Rectal smooth muscle tissue (tissue), 1 donor: ENCODE data around the gene C10orf62.
"Not testable (repeated sequence)": the region's sequence is repeated elsewhere in the genome, so short reads cannot be mapped to it uniquely, and the experiment has no call there.

ENCODE experiments used
- H3K27ac ChIP-seq: one replicate; pipeline ENCODE4 v1.7.0; 2013; ENCODE audit warnings: low read depth, low read length, inconsistent platforms
- H3K27me3 ChIP-seq: one replicate; pipeline ENCODE4 v1.7.0; 2013; ENCODE audit warnings: low read length; ENCODE audit not compliant: control insufficient read depth, insufficient read depth
- H3K36me3 ChIP-seq: one replicate; pipeline ENCODE4 v1.7.0; 2013; ENCODE audit warnings: low read length; ENCODE audit not compliant: control insufficient read depth, insufficient read depth
- H3K4me1 ChIP-seq: one replicate; pipeline ENCODE4 v1.7.0; 2013; ENCODE audit warnings: low read length; ENCODE audit not compliant: control insufficient read depth, insufficient read depth
- H3K4me3 ChIP-seq: one replicate; pipeline ENCODE4 v1.7.0; 2013; ENCODE audit warnings: low read length
- H3K9ac ChIP-seq: one replicate; pipeline ENCODE4 v1.7.0; 2013; ENCODE audit warnings: low read length

The C10orf62 gene

DNA sequence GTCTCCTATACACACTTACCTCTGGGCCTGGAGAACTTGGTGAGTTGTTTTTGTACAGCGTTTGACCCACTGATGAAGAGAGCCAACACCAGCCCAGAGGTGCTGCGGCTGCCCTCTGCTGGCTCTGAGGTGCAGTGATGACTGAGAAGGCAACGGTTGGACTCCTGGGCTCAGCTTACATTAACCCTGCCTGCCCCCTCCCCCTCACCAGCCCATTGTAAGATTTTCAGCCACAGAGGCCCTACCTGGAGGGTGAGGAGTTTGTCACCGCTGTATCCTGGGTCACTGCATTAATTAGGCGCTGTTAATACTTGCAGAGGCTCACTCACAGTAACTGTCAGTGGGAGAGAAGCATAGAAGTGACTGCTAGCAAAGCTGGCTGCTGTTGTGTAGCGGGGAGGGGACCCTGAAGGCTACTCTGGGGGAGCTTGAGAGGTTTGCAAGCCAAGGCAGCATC is 35.9 kb upstream of the C10orf62 start:
- no peak overlapping the region for H3K27ac ChIP-seq
- no peaks in the 10 kb centered on the region for H3K4me1 ChIP-seq
- no peak overlapping the region for H3K4me3 ChIP-seq
- no peak overlapping the region for H3K9ac ChIP-seq
- H3K36me3 ChIP-seq, result no peaks in the 10 kb centered on the region
- no peaks in the 10 kb centered on the region for H3K27me3 ChIP-seq

GRCh38 chr10:97554336-97554735 is 35.2 kb upstream of the C10orf62 start:
- H3K27ac ChIP-seq, H3K27me3 ChIP-seq, H3K9ac ChIP-seq, H3K4me3 ChIP-seq, H3K4me1 ChIP-seq, H3K36me3 ChIP-seq: not testable (repeated sequence)

GRCh38 chr10:97555541-97555940 is 34.0 kb upstream of the C10orf62 start:
- H3K36me3 ChIP-seq, H3K9ac ChIP-seq, H3K27ac ChIP-seq, H3K4me3 ChIP-seq, H3K27me3 ChIP-seq, H3K4me1 ChIP-seq: not testable (repeated sequence)

- not testable (repeated sequence) for H3K27ac ChIP-seq, H3K4me1 ChIP-seq, H3K9ac ChIP-seq, H3K4me3 ChIP-seq, H3K27me3 ChIP-seq, H3K36me3 ChIP-seq
These were observed 28.7 kb upstream of the C10orf62 start for GRCh38 chr10:97560731-97561381.

- H3K36me3 ChIP-seq, H3K4me3 ChIP-seq, H3K4me1 ChIP-seq, H3K27ac ChIP-seq, H3K27me3 ChIP-seq, H3K9ac ChIP-seq: not testable (repeated sequence)
These were observed 28.0 kb upstream of the C10orf62 start for GRCh38 chr10:97561386-97562077.

DNA sequence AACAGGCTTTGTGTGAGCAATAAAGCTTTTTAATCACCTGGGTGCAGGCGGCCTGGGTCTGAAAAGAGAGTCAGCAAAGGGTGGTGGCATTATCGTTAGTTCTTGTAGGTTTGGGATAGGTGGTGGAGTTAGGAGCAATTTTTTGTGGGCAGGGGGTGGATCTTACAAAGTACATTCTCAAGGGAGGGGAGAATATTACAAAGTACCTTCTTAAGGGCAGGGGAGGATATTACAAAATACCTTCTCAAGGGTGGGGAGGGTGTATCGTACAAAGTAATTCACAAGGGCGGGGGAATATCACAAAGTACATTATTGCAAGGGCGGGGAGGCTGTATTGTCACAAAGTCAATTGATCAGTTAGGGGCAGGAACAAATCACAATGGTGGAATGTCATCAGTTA is 27.2 kb upstream of the C10orf62 start:
- H3K4me1 ChIP-seq, H3K27me3 ChIP-seq, H3K36me3 ChIP-seq, H3K27ac ChIP-seq, H3K4me3 ChIP-seq, H3K9ac ChIP-seq: not testable (repeated sequence)

- Histone ChIP-seq H3K36me3 (no peaks in the 10 kb centered on the region), H3K27me3 (no peaks in the 10 kb centered on the region), H3K27ac (no peak overlapping the region), H3K9ac (no peak overlapping the region), H3K4me3 (no peak overlapping the region), H3K4me1 (no peaks in the 10 kb centered on the region)
These were observed 26.2 kb upstream of the C10orf62 start for GRCh38 chr10:97563337-97563736.

GRCh38 chr10:97564776-97565175 is 24.7 kb upstream of the C10orf62 start:
- Histone ChIP-seq H3K36me3 (no peaks in the 10 kb centered on the region), H3K27ac (no peak overlapping the region), H3K27me3 (no peaks in the 10 kb centered on the region), H3K4me3 (no peak overlapping the region), H3K9ac (no peak overlapping the region), H3K4me1 (no peaks in the 10 kb centered on the region)

DNA sequence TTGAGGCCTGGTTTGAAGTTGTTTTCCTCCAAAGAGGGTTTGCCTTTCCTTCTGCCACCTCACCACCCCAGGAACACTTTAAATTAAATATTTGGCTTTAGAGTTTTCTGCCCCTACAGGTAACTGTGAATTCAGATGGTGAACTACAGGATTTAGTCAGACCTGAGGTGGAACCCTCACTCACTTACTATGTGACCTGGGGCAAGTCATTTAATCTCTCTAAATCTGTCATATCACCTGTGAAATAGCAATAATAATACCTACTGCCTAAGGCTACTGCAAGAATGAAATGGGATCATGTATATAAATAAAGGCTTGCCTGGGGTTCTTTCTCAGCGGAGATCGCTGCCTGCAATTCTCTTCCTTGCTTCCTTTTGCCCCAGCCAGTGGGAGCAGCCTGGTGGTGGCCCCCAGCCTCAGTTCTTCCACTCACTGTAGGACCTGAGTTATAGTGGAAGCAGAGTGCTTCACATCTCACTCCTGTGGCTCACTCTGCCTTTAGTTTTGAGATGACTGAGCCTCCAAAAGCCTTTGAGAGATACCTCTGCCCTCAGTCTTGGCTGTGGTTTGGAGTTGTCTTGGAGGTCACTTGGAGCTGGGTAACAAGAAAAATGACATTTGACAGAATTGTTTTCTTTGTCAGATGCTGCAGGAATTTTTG is 23.1 kb upstream of the C10orf62 start:
- Histone ChIP-seq H3K9ac (no peak overlapping the region), H3K4me1 (no peaks in the 10 kb centered on the region), H3K27ac (no peak overlapping the region), H3K4me3 (no peak overlapping the region), H3K36me3 (no peaks in the 10 kb centered on the region), H3K27me3 (no peaks in the 10 kb centered on the region)

- Histone ChIP-seq H3K27ac (no peak overlapping the region), H3K9ac (no peak overlapping the region), H3K4me1 (no peaks in the 10 kb centered on the region), H3K4me3 (no peak overlapping the region), H3K36me3 (peaks cover 3% of the 10 kb centered on the region), H3K27me3 (no peaks in the 10 kb centered on the region)
These were observed 21.6 kb upstream of the C10orf62 start for GRCh38 chr10:97567891-97568290.

DNA sequence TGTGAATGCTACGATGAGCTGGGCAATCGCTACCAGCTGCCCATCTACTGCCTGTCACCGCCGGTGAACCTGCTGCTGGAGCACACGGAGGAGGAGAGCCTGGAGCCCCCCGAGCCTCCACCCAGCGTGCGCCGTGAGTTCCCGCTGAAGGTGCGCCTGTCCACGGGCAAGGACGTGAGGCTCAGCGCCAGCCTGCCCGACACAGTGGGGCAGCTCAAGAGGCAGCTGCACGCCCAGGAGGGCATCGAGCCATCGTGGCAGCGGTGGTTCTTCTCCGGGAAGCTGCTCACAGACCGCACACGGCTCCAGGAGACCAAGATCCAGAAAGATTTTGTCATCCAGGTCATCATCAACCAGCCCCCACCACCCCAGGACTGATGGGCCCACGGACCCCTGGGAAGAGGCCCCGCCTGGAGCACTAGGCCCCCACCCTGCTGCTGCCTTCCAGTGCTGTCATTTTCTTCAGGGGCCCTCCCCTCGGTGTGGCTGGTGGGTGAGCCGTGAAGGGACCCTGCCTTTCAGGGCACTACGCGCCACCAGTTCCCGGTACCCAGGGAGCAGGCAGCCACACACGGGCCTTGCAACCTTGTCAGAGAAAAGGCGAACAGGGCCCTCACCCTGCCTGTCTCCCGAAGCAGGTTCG is 19.3 kb upstream of the C10orf62 start:
- no peak overlapping the region for H3K9ac ChIP-seq
- H3K4me1 ChIP-seq, result no peaks in the 10 kb centered on the region
- H3K4me3 ChIP-seq, result no peak overlapping the region
- H3K36me3 ChIP-seq, result peaks cover 3% of the 10 kb centered on the region
- H3K27ac ChIP-seq, result no peak overlapping the region
- H3K27me3 ChIP-seq, result no peaks in the 10 kb centered on the region

- H3K27me3 ChIP-seq, result no peaks in the 10 kb centered on the region
- no peak overlapping the region for H3K4me3 ChIP-seq
- H3K27ac ChIP-seq, result no peak overlapping the region
- no peak overlapping the region for H3K9ac ChIP-seq
- H3K36me3 ChIP-seq, result peaks cover 3% of the 10 kb centered on the region
- no peaks in the 10 kb centered on the region for H3K4me1 ChIP-seq
These were observed 18.6 kb upstream of the C10orf62 start for GRCh38 chr10:97570789-97571471.
